Occipital lobe (tissue), 2 donors: ENCODE measurements around the gene TAAR9. TPM values are rescaled to one million over a fixed set of nuclear protein-coding genes. Genes with fewer than 3 reads are reported as not detected.
A peak's percentile ranks its signal among the peaks of the same experiment; 100 is the strongest.

ENCODE experiments used
- DNase-seq: peaks from one replicate; lab custom pipeline; 2025; lab: John Stamatoyannopoulos, UW
- total RNA-seq: library from RNA; depleted of rRNA; stranded (reverse); fragments of >200 nt; gene quantifications from one replicate; pipeline ENCODE4 v1.2.3, GENCODE V29; 2014

Gene TAAR9
- 0.31 TPM for total RNA-seq

GRCh38 chr6:132537977-132538376 lies at the start of gene TAAR9:
TAAR9 (plus strand) TSS chr6:132538277; CDS start chr6:132538290, 13 bp downstream.
- no peak for DNase-seq

DNA sequence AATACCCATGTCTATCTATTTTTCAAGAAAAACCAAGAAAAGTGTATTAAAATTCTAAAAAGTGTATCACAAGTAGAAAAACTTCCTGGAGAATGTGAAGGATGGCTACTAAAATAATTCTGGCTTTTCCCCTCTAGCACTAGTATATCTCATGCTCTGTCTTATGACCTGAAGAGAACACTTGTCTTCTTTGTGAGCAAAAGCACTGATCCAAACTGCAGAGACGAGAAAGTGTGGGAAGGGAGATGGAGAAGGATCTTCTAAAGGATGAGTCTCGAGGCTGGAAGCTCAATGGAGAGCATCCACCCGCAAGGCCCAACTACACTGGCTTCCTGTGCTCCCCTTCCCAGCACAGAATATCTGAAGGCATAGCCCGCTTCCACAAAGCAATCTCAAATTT lies 48.7 kb upstream of the TAAR9 start:
- DNase-seq: no peak

GRCh38 chr6:132490024-132490423 lies 48.1 kb upstream of the TAAR9 start:
- no peak for DNase-seq

GRCh38 chr6:132490478-132491204 lies 47.4 kb upstream of the TAAR9 start:
- DNase-seq: no peak

GRCh38 chr6:132491303-132491702 lies 46.8 kb upstream of the TAAR9 start:
- no peak for DNase-seq

- DNase-seq: no peak
Observed at GRCh38 chr6:132491881-132492280, 46.2 kb upstream of the TAAR9 start.

- no peak for DNase-seq
Observed at GRCh38 chr6:132494954-132495353, 43.1 kb upstream of the TAAR9 start.

- no peak for DNase-seq
Observed at GRCh38 chr6:132495604-132496079, 42.4 kb upstream of the TAAR9 start.

GRCh38 chr6:132496519-132497180 lies 41.4 kb upstream of the TAAR9 start:
- no peak for DNase-seq

GRCh38 chr6:132498638-132499037 lies 39.4 kb upstream of the TAAR9 start:
- DNase-seq: no peak

DNA sequence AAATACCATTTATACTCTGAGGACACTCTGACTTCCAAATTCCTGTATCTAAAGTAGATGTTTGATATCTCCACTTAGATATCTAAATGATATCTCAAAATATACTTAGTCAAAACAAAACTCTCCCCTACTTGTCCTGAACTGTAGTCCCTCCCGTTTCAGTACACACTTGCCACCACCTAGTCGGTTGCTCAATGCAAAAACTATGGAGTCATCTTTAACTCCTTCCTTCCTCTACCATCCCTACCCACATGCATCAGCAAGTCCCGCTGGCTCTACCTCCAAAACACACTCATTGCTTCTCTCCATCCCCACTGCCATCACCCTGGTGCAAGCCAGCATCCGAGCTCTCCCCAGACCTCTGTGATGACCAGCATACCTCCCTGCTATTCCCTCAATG lies 38.3 kb upstream of the TAAR9 start:
- DNase-seq: no peak

- no peak for DNase-seq
Observed at GRCh38 chr6:132504757-132505156, 33.3 kb upstream of the TAAR9 start.

DNA sequence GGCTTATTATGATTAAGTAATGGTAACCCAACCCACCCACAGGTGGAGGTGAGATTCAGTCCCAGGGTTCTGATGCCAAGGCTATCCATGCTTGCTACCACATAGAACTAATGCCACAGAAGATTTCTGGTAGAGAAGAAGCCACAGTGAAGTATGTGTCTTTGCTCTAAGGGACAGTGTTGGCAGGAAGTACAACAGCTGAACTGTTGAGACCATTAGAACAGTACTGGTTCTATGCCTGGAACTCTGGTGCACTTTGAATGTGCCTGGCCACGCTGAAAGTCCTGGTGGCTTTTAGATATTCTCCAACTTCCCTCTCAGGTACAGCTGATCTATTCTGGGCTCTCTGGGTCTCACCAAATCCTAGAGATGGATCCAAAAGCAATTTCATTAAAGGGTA lies 32.9 kb upstream of the TAAR9 start:
- no peak for DNase-seq

DNA sequence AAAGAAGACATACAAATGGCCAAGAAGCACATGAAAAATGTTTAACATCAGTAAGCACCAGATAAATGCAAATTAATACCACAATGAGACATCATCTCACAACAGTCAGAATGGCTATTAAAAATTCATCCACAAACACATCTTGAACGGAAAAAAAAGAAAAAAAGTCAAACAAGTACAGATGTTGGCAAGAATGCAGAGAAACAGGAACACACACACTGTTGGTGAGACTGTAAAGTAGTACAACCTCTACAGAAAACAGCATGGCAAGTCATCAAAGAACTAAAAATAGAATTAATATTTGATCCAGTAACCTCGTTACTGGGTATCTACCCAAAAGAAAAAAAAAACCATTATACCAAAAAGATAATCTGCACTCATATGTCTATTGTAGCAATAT lies 31.6 kb upstream of the TAAR9 start:
- DNase-seq: no peak

- no peak for DNase-seq
Observed at GRCh38 chr6:132506869-132507808, 30.9 kb upstream of the TAAR9 start.

DNA sequence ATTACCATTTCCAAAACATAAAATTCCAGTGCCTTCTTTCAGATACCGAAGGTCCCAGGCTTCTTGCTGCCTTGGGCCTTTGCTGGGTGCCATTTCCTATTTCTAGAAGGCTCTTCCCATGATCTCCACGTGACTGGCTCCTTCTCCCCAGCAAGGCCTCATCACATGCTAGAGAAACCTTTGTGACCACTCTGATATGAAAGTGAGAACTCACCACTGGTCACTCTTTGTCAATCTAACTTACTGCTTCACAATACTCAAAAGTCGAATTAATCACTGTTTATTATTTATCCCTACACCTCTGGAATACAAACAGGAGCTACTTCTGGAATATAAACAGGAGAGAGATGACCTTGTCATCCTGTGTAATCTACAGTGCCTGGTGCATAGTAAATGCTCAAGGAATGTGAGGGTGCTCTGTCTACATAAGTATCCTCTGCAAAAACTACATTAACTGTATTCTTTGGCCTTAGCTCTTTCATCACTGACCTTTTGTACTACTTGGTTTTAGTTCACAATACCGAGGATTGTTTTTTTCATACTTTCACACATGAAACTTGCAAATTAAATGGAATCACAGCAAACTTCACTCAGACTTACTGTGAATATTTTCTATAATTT lies 26.8 kb upstream of the TAAR9 start:
- DNase-seq: no peak

GRCh38 chr6:132511831-132512220 lies 26.3 kb upstream of the TAAR9 start:
- DNase-seq: no peak

GRCh38 chr6:132512342-132512637 lies 25.8 kb upstream of the TAAR9 start:
- no peak for DNase-seq

- peak; percentile 93 for DNase-seq
Observed at GRCh38 chr6:132512638-132513632, 25.1 kb upstream of the TAAR9 start, which contains the start of gene STX7. STX7 (minus strand) TSS chr6:132513116; CDS start chr6:132503530, 9,586 bp downstream.

DNA sequence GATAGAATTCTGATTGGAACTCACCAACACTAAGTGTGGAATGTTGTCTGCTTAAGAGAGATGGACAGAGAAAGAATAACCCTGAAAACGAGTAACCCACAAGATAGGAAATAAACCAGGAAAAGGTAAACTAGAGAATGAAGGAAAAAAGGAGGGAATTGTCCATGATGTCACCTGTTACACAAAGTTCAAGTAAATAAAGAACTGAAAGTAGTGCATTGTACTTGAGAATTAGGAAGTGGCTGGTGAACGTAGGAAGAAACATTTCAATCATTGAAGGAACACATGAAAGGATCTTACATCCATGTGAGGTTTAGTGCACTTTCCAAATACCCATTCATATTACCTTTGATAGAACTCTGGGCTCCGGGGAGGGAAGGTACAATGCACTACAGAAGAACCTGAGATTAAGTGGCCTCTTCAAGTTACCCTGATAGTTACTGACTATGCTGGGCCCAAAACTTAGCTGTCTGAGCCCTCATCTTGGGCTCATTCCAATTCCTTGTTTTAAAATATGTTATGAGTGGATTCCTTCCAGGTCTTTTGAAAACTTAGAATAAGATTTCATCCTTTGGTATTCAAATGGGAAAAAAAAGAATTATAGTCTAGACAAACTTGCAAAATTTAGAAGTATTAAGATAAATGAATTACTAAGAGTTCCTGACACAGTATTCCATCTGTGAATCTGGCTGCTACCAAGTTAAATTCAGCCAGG lies 24.1 kb upstream of the TAAR9 start:
- no peak for DNase-seq
